Skin of body (tissue), 2 donors: Measurements from ENCODE around the gene C6orf132. TPM values are rescaled to one million over a fixed set of nuclear protein-coding genes. Genes with fewer than 3 reads are reported as not detected.
"Not testable (repeated sequence)": the region's sequence is repeated elsewhere in the genome, so short reads cannot be mapped to it uniquely, and the experiment has no call there.

Experiments used
- DNase-seq: peaks from one replicate; lab custom pipeline; 2025; lab: John Stamatoyannopoulos, UW
- total RNA-seq: library from RNA; depleted of rRNA; stranded (reverse); fragments of >200 nt; gene quantifications from one replicate; pipeline ENCODE4 v1.2.3, GENCODE V29; 2014

C6orf132 gene
- total RNA-seq, 1 donor from 2014 or later: 14.5 TPM

GRCh38 chr6:42162812-42163211 lies 20.4 kb upstream of the C6orf132 start:
- DNase-seq: no peak

- no peak for DNase-seq
Measured at GRCh38 chr6:42162384-42162783, 20.0 kb upstream of the C6orf132 start.

GRCh38 chr6:42159431-42160024 lies 17.1 kb upstream of the C6orf132 start:
- no peak for DNase-seq

- no peak for DNase-seq
Measured at GRCh38 chr6:42158631-42159030, 16.2 kb upstream of the C6orf132 start.

GRCh38 chr6:42158011-42158410 lies 15.6 kb upstream of the C6orf132 start:
- DNase-seq: no peak

- DNase-seq: no peak
Measured at GRCh38 chr6:42156638-42157037, 14.2 kb upstream of the C6orf132 start.

GRCh38 chr6:42155293-42155692 lies 12.9 kb upstream of the C6orf132 start:
- DNase-seq: no peak

- no peak for DNase-seq
Measured at GRCh38 chr6:42154461-42155209, 12.2 kb upstream of the C6orf132 start.

- no peak for DNase-seq
Measured at GRCh38 chr6:42153921-42154320, 11.5 kb upstream of the C6orf132 start.

- DNase-seq: not testable (repeated sequence)
Measured at GRCh38 chr6:42152528-42153213, 10.3 kb upstream of the C6orf132 start.

- peak; percentile 17 for DNase-seq
Measured at GRCh38 chr6:42152024-42152423, 9.6 kb upstream of the C6orf132 start.

GRCh38 chr6:42150254-42150653 lies 7.8 kb upstream of the C6orf132 start:
- DNase-seq: no peak

- no peak for DNase-seq
Measured at GRCh38 chr6:42148058-42148457, 5.6 kb upstream of the C6orf132 start.

GRCh38 chr6:42147138-42147562 lies 4.7 kb upstream of the C6orf132 start:
- no peak for DNase-seq

- DNase-seq: no peak
Measured at GRCh38 chr6:42141603-42142117, 760 bp downstream of the C6orf132 start.

GRCh38 chr6:42140756-42141602 lies 1.4 kb downstream of the C6orf132 start:
- no peak for DNase-seq

GRCh38 chr6:42140032-42140431 lies 2.4 kb downstream of the C6orf132 start:
- DNase-seq: no peak

GRCh38 chr6:42138630-42139619 lies 3.5 kb downstream of the C6orf132 start:
- DNase-seq: no peak

- no peak for DNase-seq
Measured at GRCh38 chr6:42138190-42138589, 4.2 kb downstream of the C6orf132 start.

- no peak for DNase-seq
Measured at GRCh38 chr6:42137194-42137753, 5.1 kb downstream of the C6orf132 start.
